ENCODE measurements around the gene FAM111B.

DNA sequence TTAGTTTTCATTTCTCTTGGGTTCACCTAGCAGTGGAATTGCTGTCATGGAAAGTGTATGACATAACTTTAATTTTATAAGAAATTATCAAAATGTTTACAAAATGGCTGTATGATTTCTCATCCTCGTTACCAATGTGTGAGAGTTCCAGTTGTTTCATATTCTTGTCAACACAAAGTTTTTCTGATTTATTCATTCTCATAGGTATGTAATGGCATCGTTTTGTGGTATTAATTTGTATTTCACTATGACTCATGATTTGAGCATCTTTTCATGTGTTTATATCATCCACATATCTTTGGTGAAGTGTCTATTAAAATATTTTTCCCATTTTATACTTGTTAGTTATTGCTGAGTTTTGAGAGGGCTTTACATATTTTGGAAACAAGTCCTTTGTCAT is 5.5 kb downstream of the FAM111B start:
- TF ChIP-seq, protein P1, sequence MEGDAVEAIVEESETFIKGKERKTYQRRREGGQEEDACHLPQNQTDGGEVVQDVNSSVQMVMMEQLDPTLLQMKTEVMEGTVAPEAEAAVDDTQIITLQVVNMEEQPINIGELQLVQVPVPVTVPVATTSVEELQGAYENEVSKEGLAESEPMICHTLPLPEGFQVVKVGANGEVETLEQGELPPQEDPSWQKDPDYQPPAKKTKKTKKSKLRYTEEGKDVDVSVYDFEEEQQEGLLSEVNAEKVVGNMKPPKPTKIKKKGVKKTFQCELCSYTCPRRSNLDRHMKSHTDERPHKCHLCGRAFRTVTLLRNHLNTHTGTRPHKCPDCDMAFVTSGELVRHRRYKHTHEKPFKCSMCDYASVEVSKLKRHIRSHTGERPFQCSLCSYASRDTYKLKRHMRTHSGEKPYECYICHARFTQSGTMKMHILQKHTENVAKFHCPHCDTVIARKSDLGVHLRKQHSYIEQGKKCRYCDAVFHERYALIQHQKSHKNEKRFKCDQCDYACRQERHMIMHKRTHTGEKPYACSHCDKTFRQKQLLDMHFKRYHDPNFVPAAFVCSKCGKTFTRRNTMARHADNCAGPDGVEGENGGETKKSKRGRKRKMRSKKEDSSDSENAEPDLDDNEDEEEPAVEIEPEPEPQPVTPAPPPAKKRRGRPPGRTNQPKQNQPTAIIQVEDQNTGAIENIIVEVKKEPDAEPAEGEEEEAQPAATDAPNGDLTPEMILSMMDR (conservative IDR thresholded peaks at IDR 0.05; ENCODE audit: low read depth, low read length) = no peak
- no peak for TF ChIP-seq EZH2 (IDR thresholded peaks at IDR 0.05; ENCODE audit: borderline replicate concordance, low read depth, low read length, poor library complexity, severe bottlenecking)

Measured in A673 (cell line).